ENCODE results near the gene LRRC7.

The LRRC7 gene

GRCh38 chr1:69765951-69766350, 198.2 kb downstream of the LRRC7 start:
- no peak for DNase-seq (ENCODE audit: low read depth in 1 of 2, low spot score in 1 of 2)

- DNase-seq (ENCODE audit: low read depth in 1 of 2, low spot score in 1 of 2), result no peak
Observed at GRCh38 chr1:69766431-69767180, 198.9 kb downstream of the LRRC7 start.

- no peak for DNase-seq (ENCODE audit: low read depth in 1 of 2, low spot score in 1 of 2)
Observed at GRCh38 chr1:69776555-69776954, 208.8 kb downstream of the LRRC7 start.

GRCh38 chr1:69777423-69777822, 209.7 kb downstream of the LRRC7 start:
- no peak for DNase-seq (ENCODE audit: low read depth in 1 of 2, low spot score in 1 of 2)

- DNase-seq (ENCODE audit: low read depth in 1 of 2, low spot score in 1 of 2), result no peak
Observed at GRCh38 chr1:69777971-69778370, 210.2 kb downstream of the LRRC7 start.

- no peak for DNase-seq (ENCODE audit: low read depth in 1 of 2, low spot score in 1 of 2)
Observed at GRCh38 chr1:69787151-69787550, 219.4 kb downstream of the LRRC7 start.

- DNase-seq (ENCODE audit: low read depth in 1 of 2, low spot score in 1 of 2), result no peak
Observed at GRCh38 chr1:69791311-69791710, 223.6 kb downstream of the LRRC7 start.

- no peak for DNase-seq (ENCODE audit: low read depth in 1 of 2, low spot score in 1 of 2)
Observed at GRCh38 chr1:69794831-69795230, 227.1 kb downstream of the LRRC7 start.

GRCh38 chr1:69814926-69815325, 247.2 kb downstream of the LRRC7 start:
- DNase-seq (ENCODE audit: low read depth in 1 of 2, low spot score in 1 of 2), result no peak

GRCh38 chr1:69824932-69825331, 257.2 kb downstream of the LRRC7 start:
- DNase-seq (ENCODE audit: low read depth in 1 of 2, low spot score in 1 of 2), result no peak

- no peak for DNase-seq (ENCODE audit: low read depth in 1 of 2, low spot score in 1 of 2)
Observed at GRCh38 chr1:69827732-69828131, 260.0 kb downstream of the LRRC7 start.

GRCh38 chr1:69833536-69833935, 265.8 kb downstream of the LRRC7 start:
- DNase-seq (ENCODE audit: low read depth in 1 of 2, low spot score in 1 of 2), result no peak

GRCh38 chr1:69834336-69834735, 266.6 kb downstream of the LRRC7 start:
- no peak for DNase-seq (ENCODE audit: low read depth in 1 of 2, low spot score in 1 of 2)

- DNase-seq (ENCODE audit: low read depth in 1 of 2, low spot score in 1 of 2), result no peak
Observed at GRCh38 chr1:69835955-69836354, 268.2 kb downstream of the LRRC7 start.

- no peak for DNase-seq (ENCODE audit: low read depth in 1 of 2, low spot score in 1 of 2)
Observed at GRCh38 chr1:69836971-69837636, 269.4 kb downstream of the LRRC7 start.

- no peak for DNase-seq (ENCODE audit: low read depth in 1 of 2, low spot score in 1 of 2)
Observed at GRCh38 chr1:69842326-69842725, 274.6 kb downstream of the LRRC7 start.

GRCh38 chr1:69845655-69846054, 277.9 kb downstream of the LRRC7 start:
- no peak for DNase-seq (ENCODE audit: low read depth in 1 of 2, low spot score in 1 of 2)

- no peak for DNase-seq (ENCODE audit: low read depth in 1 of 2, low spot score in 1 of 2)
Observed at GRCh38 chr1:69846267-69846666, 278.5 kb downstream of the LRRC7 start.

GRCh38 chr1:69847670-69848069, 279.9 kb downstream of the LRRC7 start:
- DNase-seq (ENCODE audit: low read depth in 1 of 2, low spot score in 1 of 2), result no peak

GRCh38 chr1:69852151-69852550, 284.4 kb downstream of the LRRC7 start:
- no peak for DNase-seq (ENCODE audit: low read depth in 1 of 2, low spot score in 1 of 2)

GRCh38 chr1:69852706-69853105, 285.0 kb downstream of the LRRC7 start:
- DNase-seq (ENCODE audit: low read depth in 1 of 2, low spot score in 1 of 2), result no peak

GRCh38 chr1:69858534-69858933, 290.8 kb downstream of the LRRC7 start:
- no peak for DNase-seq (ENCODE audit: low read depth in 1 of 2, low spot score in 1 of 2)

GRCh38 chr1:69861641-69862040, 293.9 kb downstream of the LRRC7 start:
- no peak for DNase-seq (ENCODE audit: low read depth in 1 of 2, low spot score in 1 of 2)
